NCI-H2171 (cell line): ENCODE measurements around the gene VWA3B.

Experiments used
- DNase-seq: peaks from one replicate; lab custom pipeline; 2025; lab: John Stamatoyannopoulos, UW

VWA3B gene

DNA sequence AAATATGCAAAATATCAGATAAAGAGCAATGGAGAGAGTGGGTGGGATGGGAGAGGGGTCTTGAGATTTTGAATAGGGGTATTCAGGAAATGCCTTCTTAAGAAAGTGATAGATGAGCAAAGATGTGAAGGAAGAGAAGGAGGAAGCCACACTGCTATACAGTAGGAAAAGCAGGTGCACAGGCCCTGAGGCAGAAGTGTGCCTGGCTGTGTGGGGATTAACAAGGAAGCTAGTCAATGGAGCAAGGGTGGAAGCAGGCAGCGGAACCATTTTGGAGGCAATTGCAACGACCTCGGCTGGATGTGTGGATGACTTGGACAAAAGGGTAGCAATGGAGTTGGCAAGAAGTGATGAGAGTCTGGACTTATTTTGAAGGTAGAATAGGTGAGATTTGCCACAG, 248.3 kb downstream of the VWA3B start:
- no peak for DNase-seq

GRCh38 chr2:98341241-98341640, 254.3 kb downstream of the VWA3B start:
- no peak for DNase-seq

GRCh38 chr2:98343285-98343684, 256.3 kb downstream of the VWA3B start:
- DNase-seq = no peak

DNA sequence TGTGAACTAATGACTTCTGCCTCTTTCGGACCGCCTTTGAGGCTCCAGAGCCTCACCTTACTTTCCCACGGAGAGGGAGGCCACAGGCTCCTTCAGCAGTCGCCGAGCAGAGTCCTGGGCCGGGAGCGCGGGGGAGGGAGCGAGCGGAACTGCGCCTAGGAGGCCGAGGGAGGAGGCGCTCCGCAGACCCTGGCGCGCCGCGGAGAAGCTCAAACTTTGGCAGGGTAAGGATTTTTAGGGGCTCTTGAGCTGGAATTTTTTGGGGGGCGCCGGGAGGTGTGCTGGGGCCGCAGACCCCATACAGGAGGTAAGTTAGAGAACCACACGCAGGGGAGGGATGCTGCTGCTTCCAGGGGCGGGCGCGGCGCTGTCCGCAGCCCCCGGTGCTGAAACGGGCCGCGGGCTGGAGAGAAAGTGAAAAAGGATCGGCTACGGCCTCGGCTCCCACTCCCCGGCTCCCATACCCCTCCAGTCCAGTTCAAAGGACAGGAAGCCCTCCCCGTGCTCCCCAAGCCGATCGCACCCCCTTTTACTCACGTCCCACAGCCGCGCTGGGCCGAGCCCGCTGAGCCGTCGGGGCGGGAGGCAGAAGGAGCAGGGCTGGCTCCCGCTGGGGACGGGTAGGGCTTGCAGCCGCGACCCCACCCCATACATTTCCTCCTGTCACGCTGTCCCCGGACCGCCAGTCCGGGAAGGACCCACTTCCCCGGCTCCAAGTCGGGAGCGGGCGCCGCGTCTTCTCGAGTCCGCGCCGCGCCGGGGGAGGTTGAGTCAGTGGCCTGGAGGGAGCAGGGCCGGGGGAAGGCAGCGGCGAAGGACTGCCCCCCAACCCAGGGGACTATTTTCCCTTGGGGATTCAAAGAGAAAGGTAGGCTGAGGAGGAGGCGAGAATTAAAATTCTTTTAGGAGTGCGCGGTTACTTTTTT, 259.6 kb downstream of the VWA3B start, which contains the start of gene CNGA3:
Gene CNGA3 (plus strand): TSS at position 146 of the 926 bp plus-strand sequence. CDS start 23,520 bp downstream, outside the sequence.
- no peak for DNase-seq

GRCh38 chr2:98347298-98348065, 260.5 kb downstream of the VWA3B start:
- no peak for DNase-seq

DNA sequence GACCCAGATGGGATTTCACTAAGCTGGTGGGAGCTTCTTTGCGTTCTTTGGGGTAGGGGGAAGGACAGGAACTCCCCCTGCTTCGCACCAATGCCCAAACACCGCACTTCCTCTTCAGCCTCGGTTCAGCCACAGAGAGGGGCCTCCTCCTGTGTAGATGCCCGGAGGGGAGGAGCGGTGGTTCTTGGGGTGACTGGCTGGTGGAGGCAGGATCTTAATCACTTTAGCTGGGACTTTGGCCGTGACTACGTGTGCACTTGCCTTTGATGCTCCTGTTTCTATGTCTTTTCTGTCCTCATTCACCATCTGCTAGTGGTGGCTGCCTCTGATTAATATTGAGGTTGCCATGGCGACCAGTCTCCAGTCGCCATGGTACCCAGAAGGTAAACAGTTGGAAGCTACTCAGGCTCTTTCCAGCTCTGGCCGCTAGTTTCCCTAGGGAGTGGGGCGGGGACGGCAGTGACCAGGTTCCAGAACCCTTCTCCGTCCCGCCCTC, 261.1 kb downstream of the VWA3B start:
- peak; percentile 22 for DNase-seq

DNA sequence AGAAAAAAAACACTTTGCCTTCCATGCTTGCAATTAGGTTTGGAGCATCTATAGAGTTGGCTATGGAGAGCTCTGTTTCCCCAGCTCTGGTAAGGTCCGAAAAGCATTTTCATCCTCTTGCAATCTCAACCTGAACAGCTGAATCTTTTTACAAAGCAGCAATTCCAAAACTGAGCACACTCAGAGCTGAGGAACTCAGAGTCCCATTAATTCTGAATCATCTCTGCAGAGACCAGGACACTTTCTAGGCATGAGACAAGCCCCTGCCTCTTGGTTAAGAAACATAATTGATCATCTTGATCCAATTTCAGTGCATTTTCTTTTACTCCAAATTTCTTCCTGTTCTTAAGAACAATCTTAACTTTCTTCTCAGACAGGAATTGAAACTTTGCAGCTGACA, 263.4 kb downstream of the VWA3B start:
- no peak for DNase-seq

DNA sequence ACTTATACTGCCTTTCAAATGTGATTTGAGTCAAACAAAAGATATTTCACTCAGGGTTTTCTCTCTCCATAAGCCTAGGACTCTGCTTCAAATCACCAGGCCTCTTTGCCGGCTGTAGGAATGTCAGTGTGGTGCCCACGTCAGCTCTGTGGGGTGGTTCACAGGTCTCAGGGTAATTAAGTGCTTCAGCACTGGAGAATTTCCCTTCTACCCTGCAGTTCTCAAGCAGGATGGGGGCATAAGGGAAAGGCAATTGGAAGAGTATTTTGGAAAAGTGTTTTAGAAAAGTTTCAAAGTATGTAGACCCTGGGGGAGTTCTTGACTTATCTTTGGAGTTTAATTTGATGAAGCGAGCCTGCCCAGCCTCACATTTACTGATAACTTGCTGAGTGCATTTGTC, 268.9 kb downstream of the VWA3B start:
- DNase-seq = no peak

GRCh38 chr2:98356729-98357128, 269.8 kb downstream of the VWA3B start:
- DNase-seq = no peak

GRCh38 chr2:98357849-98358248, 270.9 kb downstream of the VWA3B start:
- DNase-seq = no peak

GRCh38 chr2:98359986-98360385, 273.0 kb downstream of the VWA3B start:
- no peak for DNase-seq
